ENCODE measurements around the gene PHLPP1. TPM values are rescaled to one million over a fixed set of nuclear protein-coding genes. Genes with fewer than 3 reads are reported as not detected.

Gene PHLPP1
- total RNA-seq, 3 donors from 2014 or later = 9.8 to 19.9 (median 15.4) TPM

- intact Hi-C loops (cut with DNase I; ENCODE audit: low total_unique reads) = no loop called here
- Histone ChIP-seq H3K4me3 (no peak overlapping the region), H3K9me3 (no peaks in the 10 kb centered on the region), H3K27me3 (no peaks in the 10 kb centered on the region), H3K27ac (no peak overlapping the region), H3K36me3 (no peaks in the 10 kb centered on the region), H3K4me1 (no peaks in the 10 kb centered on the region)
- no peak for DNase-seq (ENCODE audit: low spot score in 2 of 2)
- TF ChIP-seq POLR2A (IDR thresholded peaks at IDR 0.05) (no peak), CTCF (IDR thresholded peaks at IDR 0.05) (no peak), POLR2AphosphoS5 (IDR thresholded peaks at IDR 0.05) (no peak)
These were observed 127.6 kb downstream of the PHLPP1 start for GRCh38 chr18:62842898-62843297.

GRCh38 chr18:62844850-62845643 is 129.7 kb downstream of the PHLPP1 start:
- H3K4me1 ChIP-seq = no peaks in the 10 kb centered on the region
- no peak overlapping the region for H3K4me3 ChIP-seq
- H3K9me3 ChIP-seq = no peaks in the 10 kb centered on the region
- intact Hi-C loops (cut with DNase I; ENCODE audit: low total_unique reads) = no loop called here
- H3K36me3 ChIP-seq = no peaks in the 10 kb centered on the region
- no peaks in the 10 kb centered on the region for H3K27me3 ChIP-seq
- no peak for TF ChIP-seq CTCF (IDR thresholded peaks at IDR 0.05)
- TF ChIP-seq POLR2A (IDR thresholded peaks at IDR 0.05) = no peak
- no peak for TF ChIP-seq POLR2AphosphoS5 (IDR thresholded peaks at IDR 0.05)
- no peak for DNase-seq (ENCODE audit: low spot score in 2 of 2)
- no peak overlapping the region for H3K27ac ChIP-seq

GRCh38 chr18:62846313-62846712 is 131.0 kb downstream of the PHLPP1 start:
- H3K4me1 ChIP-seq = no peaks in the 10 kb centered on the region
- intact Hi-C loops (cut with DNase I; ENCODE audit: low total_unique reads) = no loop called here
- H3K27ac ChIP-seq = no peak overlapping the region
- no peak overlapping the region for H3K4me3 ChIP-seq
- DNase-seq (ENCODE audit: low spot score in 2 of 2) = no peak
- no peak for TF ChIP-seq POLR2A (IDR thresholded peaks at IDR 0.05)
- TF ChIP-seq CTCF (IDR thresholded peaks at IDR 0.05) = no peak
- no peak for TF ChIP-seq POLR2AphosphoS5 (IDR thresholded peaks at IDR 0.05)
- no peaks in the 10 kb centered on the region for H3K9me3 ChIP-seq
- no peaks in the 10 kb centered on the region for H3K36me3 ChIP-seq
- H3K27me3 ChIP-seq = no peaks in the 10 kb centered on the region

GRCh38 chr18:62847081-62847480 is 131.7 kb downstream of the PHLPP1 start:
- intact Hi-C loops (cut with DNase I; ENCODE audit: low total_unique reads) = no loop called here
- DNase-seq (ENCODE audit: low spot score in 2 of 2) = no peak
- Histone ChIP-seq H3K9me3 (no peaks in the 10 kb centered on the region), H3K27ac (no peak overlapping the region), H3K27me3 (no peaks in the 10 kb centered on the region), H3K4me1 (no peaks in the 10 kb centered on the region), H3K4me3 (no peak overlapping the region), H3K36me3 (no peaks in the 10 kb centered on the region)
- no peak for TF ChIP-seq CTCF (IDR thresholded peaks at IDR 0.05)
- no peak for TF ChIP-seq POLR2A (IDR thresholded peaks at IDR 0.05)
- no peak for TF ChIP-seq POLR2AphosphoS5 (IDR thresholded peaks at IDR 0.05)

GRCh38 chr18:62848946-62849345 is 133.6 kb downstream of the PHLPP1 start:
- no peak for DNase-seq (ENCODE audit: low spot score in 2 of 2)
- H3K27me3 ChIP-seq = no peaks in the 10 kb centered on the region
- H3K4me1 ChIP-seq = no peaks in the 10 kb centered on the region
- no peak overlapping the region for H3K4me3 ChIP-seq
- TF ChIP-seq POLR2A (IDR thresholded peaks at IDR 0.05) (no peak), CTCF (IDR thresholded peaks at IDR 0.05) (no peak), POLR2AphosphoS5 (IDR thresholded peaks at IDR 0.05) (no peak)
- H3K36me3 ChIP-seq = no peaks in the 10 kb centered on the region
- H3K9me3 ChIP-seq = no peaks in the 10 kb centered on the region
- intact Hi-C loops (cut with DNase I; ENCODE audit: low total_unique reads) = no loop called here
- no peak overlapping the region for H3K27ac ChIP-seq
